SK-N-SH (cell line): ENCODE data around the gene BGN. TPM values are rescaled to one million over a fixed set of nuclear protein-coding genes. Genes with fewer than 3 reads are reported as not detected.

Experiments
- CTCF ChIA-PET: fragments of 300-600, 350-600 bp; formaldehyde crosslinking; extraction: SDS; loops from one replicate; lab custom pipeline; 2021; lab: Yijun Ruan, JAX
- POLR2A ChIA-PET: fragments of 350-600 bp; sonication (Branson Sonifier 250); formaldehyde crosslinking; extraction: SDS; loops from one replicate; lab custom pipeline; 2020; ENCODE audit warnings: antibody characterized with exemption, inconsistent platforms; lab: Yijun Ruan, JAX
- DNase-seq: peaks from one replicate; pipeline ENCODE4 v3.0.0; 2012
- H2AFZ ChIP-seq: fragments of 200-600 bp; sonication (generic); 2 replicates; pipeline ENCODE4 v1.8.1; 2016; ENCODE audit warnings: antibody characterized with exemption, mild to moderate bottlenecking, low read depth
- H3F3A ChIP-seq: fragments of 200-600 bp; sonication (generic); replicated peaks from 2 replicates; pipeline ENCODE3; 2016; ENCODE audit warnings: antibody characterized with exemption, mild to moderate bottlenecking; ENCODE audit not compliant: insufficient read depth
- H3K27ac ChIP-seq, 2 experiments: fragments of 200-500 bp in 1 of 2; fragments of 200-600 bp in 1 of 2; sonication (Bioruptor generic) in 1 of 2; sonication (generic), shearing (Covaris generic) in 1 of 2; 2 replicates each; pipeline versions ENCODE4 v1.5.1 to v1.6.1; 2014 to 2016; ENCODE audit warnings: low read depth in 2 of 2, inconsistent platforms in 1 of 2, low read length in 1 of 2, mild to moderate bottlenecking in 1 of 2, mixed read lengths in 1 of 2
- H3K27me3 ChIP-seq: fragments of 200-600 bp; sonication (generic), shearing (Covaris generic); 2 replicates; pipeline ENCODE4 v1.6.1; 2016; ENCODE audit warnings: mixed run types; ENCODE audit not compliant: insufficient read depth
- H3K36me3 ChIP-seq, 2 experiments: fragments of 200-500 bp in 1 of 2; fragments of 200-600 bp in 1 of 2; sonication (Bioruptor generic) in 1 of 2; sonication (generic) in 1 of 2; replicated peaks in 1 of 2; 2 replicates each; pipeline versions ENCODE3 to v1.5.1; 2014 to 2016; ENCODE audit warnings: low read length in 1 of 2, mild to moderate bottlenecking in 1 of 2; ENCODE audit not compliant: insufficient read depth in 2 of 2, control insufficient read depth in 1 of 2
- H3K4me1 ChIP-seq, 2 experiments: fragments of 200-500 bp in 1 of 2; fragments of 200-600 bp in 1 of 2; sonication (Bioruptor generic) in 1 of 2; sonication (generic), shearing (Covaris generic) in 1 of 2; 2 replicates each; pipeline versions ENCODE4 v1.5.1 to v1.6.1; 2014 to 2016; ENCODE audit warnings: low read depth in 1 of 2, low read length in 1 of 2, mixed run types in 1 of 2; ENCODE audit not compliant: insufficient read depth in 2 of 2, control insufficient read depth in 1 of 2
- H3K4me2 ChIP-seq: fragments of 200-600 bp; sonication (generic), shearing (Covaris generic); 2 replicates; pipeline ENCODE4 v1.6.1; 2017; ENCODE audit warnings: mixed run types
- H3K4me3 ChIP-seq, 2 experiments: fragments of 200-500 bp in 1 of 2; fragments of 200-600 bp in 1 of 2; sonication (Bioruptor generic) in 1 of 2; sonication (generic), shearing (Covaris generic) in 1 of 2; 2 replicates each; pipeline versions ENCODE4 v1.5.1 to v1.8.1; 2014 to 2016; ENCODE audit warnings: low read depth in 2 of 2, inconsistent platforms in 1 of 2, low read length in 1 of 2, mild to moderate bottlenecking in 1 of 2, mixed read lengths in 1 of 2, moderate library complexity in 1 of 2
- H3K79me2 ChIP-seq: fragments of 200-600 bp; sonication (generic); 2 replicates; pipeline ENCODE4 v1.8.1; 2017; ENCODE audit warnings: mild to moderate bottlenecking; ENCODE audit not compliant: insufficient read depth
- H3K9ac ChIP-seq: fragments of 200-600 bp; sonication (generic); 2 replicates; pipeline ENCODE4 v1.6.1; 2017; ENCODE audit warnings: mixed run types
- H3K9me2 ChIP-seq: fragments of 200-600 bp; sonication (generic); 2 replicates; pipeline ENCODE4 v1.6.1; 2017; ENCODE audit warnings: mixed run types
- H3K9me3 ChIP-seq: fragments of 200-600 bp; sonication (generic); 2 replicates; pipeline ENCODE4 v1.6.1; 2017; ENCODE audit warnings: mixed run types, mild to moderate bottlenecking, moderate library complexity
- H4K20me1 ChIP-seq: fragments of 200-600 bp; sonication (generic); 2 replicates; pipeline ENCODE4 v1.6.1; 2017; ENCODE audit warnings: mild to moderate bottlenecking, mixed run types; ENCODE audit not compliant: insufficient read depth
- ELF1 ChIP-seq: IDR thresholded peaks from 2 replicates; pipeline ENCODE4 v1.4.0; 2012
- EP300 ChIP-seq, 2 experiments: IDR thresholded peaks; 2 replicates each; pipeline versions ENCODE4 v1.4.0 to v1.6.1; 2012; ENCODE audit warnings: borderline replicate concordance in 1 of 2, low read depth in 1 of 2, low read length in 1 of 2
- EZH2phosphoT487 ChIP-seq: fragments of 200-600 bp; sonication (generic); IDR thresholded peaks from 2 replicates; pipeline ENCODE4 v1.6.1; 2017; ENCODE audit warnings: low read depth, mixed run types, mild to moderate bottlenecking, antibody characterized with exemption, moderate library complexity, borderline replicate concordance
- GATA2 ChIP-seq: sonication (generic); formaldehyde crosslinking; IDR thresholded peaks from 2 replicates; pipeline ENCODE4 v1.5.0; 2020; ENCODE audit warnings: mild to moderate bottlenecking, missing genetic modification reagents
- MAX ChIP-seq: IDR thresholded peaks from 2 replicates; pipeline ENCODE4 v1.4.0; 2012; ENCODE audit warnings: low read depth
- NFIC ChIP-seq: IDR thresholded peaks from 2 replicates; pipeline ENCODE4 v1.4.0; 2012; ENCODE audit warnings: borderline replicate concordance
- NRF1 ChIP-seq: IDR thresholded peaks from 2 replicates; pipeline ENCODE4 v1.6.1; 2012; ENCODE audit warnings: low read depth, mild to moderate bottlenecking, low read length
- PBX3 ChIP-seq: IDR thresholded peaks from 2 replicates; pipeline ENCODE4; 2012
- RCOR1 ChIP-seq: fragments of 150-350 bp; IDR thresholded peaks from 2 replicates; pipeline ENCODE4 v1.6.1; 2017; ENCODE audit warnings: antibody characterized with exemption, low read length
- REST ChIP-seq: IDR thresholded peaks from 2 replicates; pipeline ENCODE4 v1.6.1; 2012; ENCODE audit warnings: mild to moderate bottlenecking, low read depth, low read length, moderate library complexity
- RXRA ChIP-seq: IDR thresholded peaks from 2 replicates; pipeline ENCODE4 v1.4.0; 2012; ENCODE audit warnings: low read depth, mild to moderate bottlenecking, borderline replicate concordance
- TEAD4 ChIP-seq: IDR thresholded peaks from 2 replicates; pipeline ENCODE4 v1.4.0; 2012; ENCODE audit warnings: mild to moderate bottlenecking, borderline replicate concordance; ENCODE audit not compliant: insufficient read depth
- USF1 ChIP-seq: IDR thresholded peaks from 2 replicates; pipeline ENCODE4 v1.4.0; 2012; ENCODE audit warnings: low read depth, borderline replicate concordance
- WGBS: methylation state at CpG from one replicate; pipeline ENCODE4 v1.1.6; 2017; ENCODE audit warnings: low lambda C conversion rate; 5-methylcytosine and 5-hydroxymethylcytosine counted together
- polyA plus RNA-seq, 3 experiments: library from polyadenylated mRNA; depleted of rRNA; stranded (reverse); fragments of >200 nt; gene quantifications; 2 replicates each; pipeline ENCODE4 v1.2.3, GENCODE V29; 2012

BGN gene
- polyA plus RNA-seq, 1 of the 3 experiments (the other 2 are of a cell fraction), result 28.9 TPM

GRCh38 chrX:153462291-153462690 lies 32.5 kb upstream of the BGN start:
- TF ChIP-seq NFIC, result no peak
- no peak for TF ChIP-seq EZH2phosphoT487
- TF ChIP-seq RXRA, result no peak
- TF ChIP-seq GATA2 (CRISPR knock-in tag), result no peak
- no peak for TF ChIP-seq USF1
- no peak for TF ChIP-seq ELF1
- no peak for TF ChIP-seq EP300 (IDR thresholded peaks at IDR 0.05; ENCODE audit: borderline replicate concordance in 1 of 2, low read depth in 1 of 2, low read length in 1 of 2)
- TF ChIP-seq RCOR1, result no peak
- no peak for TF ChIP-seq REST
- TF ChIP-seq TEAD4, result no peak
- no peak for TF ChIP-seq PBX3
- TF ChIP-seq NRF1, result no peak
- TF ChIP-seq MAX, result no peak
- CTCF ChIA-PET, result interaction anchor here (1.2 to 3.3 kb wide), 4 partner anchors 10 to 429 kb away, joined by 3 to 63 read pairs (median 16); partner anchors contain the start of gene HAUS7
- no CpG with 5 or more reads among the region's 10 CpGs for WGBS

More at GRCh38 chrX:153462291-153462690, 32.5 kb upstream of the BGN start:
- Histone ChIP-seq H3K4me1 (peaks cover 0 to 1% of the 10 kb centered on the region in 2 experiments; a peak in 1 of 4 replicates), H3F3A (peaks cover 3% of the 10 kb centered on the region), H3K36me3 (peaks cover 0 to 6% of the 10 kb centered on the region in 2 experiments), H3K9me2 (no peaks in the 10 kb centered on the region), H3K4me3 (no peak overlapping the region), H2AFZ (no peak overlapping the region), H4K20me1 (no peaks in the 10 kb centered on the region), H3K9ac (no peak overlapping the region), H3K4me2 (no peak overlapping the region), H3K9me3 (no peaks in the 10 kb centered on the region), H3K27ac (no peak overlapping the region), H3K27me3 (no peaks in the 10 kb centered on the region; the same call in 1 of the 2 replicates), H3K79me2 (no peaks in the 10 kb centered on the region)
- DNase-seq, result no peak
- POLR2A ChIA-PET, result no interaction called here
